A549 (cell line): ENCODE results near the gene WSCD1. TPM values are rescaled to one million over a fixed set of nuclear protein-coding genes. Genes with fewer than 3 reads are reported as not detected.

Experiments
- ATAC-seq, 2 experiments: fragments of 200-7000 bp in 1 of 2; fragments of >200 bp in 1 of 2; cut with Nextera tagmentation in 1 of 2; cut with Tn5 transposase in 1 of 2; 3 replicates each; pipeline versions ENCODE4 v1.8.0 to v1.9.1; 2018 to 2020; ENCODE audit warnings: mild to moderate bottlenecking in 1 of 2, moderate library complexity in 1 of 2
- CTCF ChIA-PET: fragments of 300-600 bp; sonication (Branson Sonifier 250); formaldehyde crosslinking; extraction: SDS; loops from one replicate; lab custom pipeline; 2021; ENCODE audit warnings: antibody characterized with exemption, inconsistent platforms; lab: Yijun Ruan, JAX
- POLR2A ChIA-PET: fragments of 350-600 bp; formaldehyde crosslinking; extraction: SDS; loops from one replicate; lab custom pipeline; 2021; ENCODE audit warnings: antibody characterized with exemption, inconsistent platforms; lab: Yijun Ruan, JAX
- DNase-seq, 2 experiments: peaks; one replicate each; pipeline versions ENCODE4 v3.0.0 to v3.0.0-alpha.2; 2011 to 2016; ENCODE audit warnings: low read depth in 1 of 2, low spot score in 1 of 2
- FAIRE-seq: peaks from 2 replicates; lab custom pipeline; 2011; peaks lifted over from hg19 to GRCh38; lab: Jason Lieb, UNC
- H3K27ac ChIP-seq, 2 experiments: fragments of >200 bp; sonication (Bioruptor Twin); formaldehyde crosslinking; 3 replicates each; pipeline ENCODE4 v1.5.1; 2016 to 2017
- H3K4me1 ChIP-seq: fragments of >200 bp; sonication (Bioruptor Twin); formaldehyde crosslinking; 3 replicates; pipeline ENCODE4 v1.6.1; 2016
- H3K4me2 ChIP-seq: fragments of >200 bp; sonication (Bioruptor Twin); formaldehyde crosslinking; 3 replicates; pipeline ENCODE4 v1.6.1; 2016
- H3K4me3 ChIP-seq: fragments of >200 bp; sonication (Bioruptor Twin); formaldehyde crosslinking; 3 replicates; pipeline ENCODE4 v1.5.1; 2016
- H3K9me3 ChIP-seq: fragments of >200 bp; sonication (Bioruptor Twin); formaldehyde crosslinking; 3 replicates; pipeline ENCODE4 v1.6.1; 2016
- BCL3 ChIP-seq: fragments of >200 bp; sonication (Bioruptor Twin); formaldehyde crosslinking; IDR thresholded peaks from 3 replicates; pipeline ENCODE4 v1.6.1; 2016
- BHLHE40 ChIP-seq: IDR thresholded peaks from 2 replicates; pipeline ENCODE4 v1.6.1; 2012; ENCODE audit warnings: low read depth, low read length, inconsistent platforms
- CEBPB ChIP-seq, 2 experiments: fragments of >200 bp in 1 of 2; sonication (Bioruptor Twin) in 1 of 2; formaldehyde crosslinking in 1 of 2; IDR thresholded peaks; 2 replicates each; pipeline ENCODE4 v1.6.1; 2012 to 2016
- EHF ChIP-seq: fragments of 250-450 bp; sonication (Bioruptor Pico); IDR thresholded peaks from 2 replicates; pipeline ENCODE4 v1.5.0; 2020; ENCODE audit warnings: mild to moderate bottlenecking
- FOSL2 ChIP-seq, 2 experiments: fragments of 450-650 bp in 1 of 2; fragments of >200 bp in 1 of 2; sonication (Bioruptor Twin) in 1 of 2; formaldehyde crosslinking; IDR thresholded peaks; 2 replicates each; pipeline versions ENCODE4 v1.5.0 to v1.6.1; 2016 to 2020; ENCODE audit warnings: mild to moderate bottlenecking in 1 of 2, moderate library complexity in 1 of 2
- HDAC2 ChIP-seq: fragments of 200-600 bp; sonication (generic); IDR thresholded peaks from 2 replicates; pipeline ENCODE4 v1.6.1; 2016
- HOXA7 ChIP-seq: fragments of 250-450 bp; sonication (Bioruptor Pico); IDR thresholded peaks from 2 replicates; pipeline ENCODE4 v1.5.0; 2020; ENCODE audit warnings: mild to moderate bottlenecking, moderate library complexity
- KDM5A ChIP-seq: fragments of 200-600 bp; sonication (generic); IDR thresholded peaks from 2 replicates; pipeline ENCODE4 v1.6.1; 2016; ENCODE audit warnings: antibody characterized with exemption, mild to moderate bottlenecking
- MAFK ChIP-seq: fragments of 450-650 bp; IDR thresholded peaks from 2 replicates; pipeline ENCODE4 v1.6.1; 2014; ENCODE audit not compliant: partially characterized antibody
- POLR2A ChIP-seq: IDR thresholded peaks from 2 replicates; pipeline ENCODE4 v1.6.1; 2012; ENCODE audit warnings: mild to moderate bottlenecking, low read length
- POLR2AphosphoS2 ChIP-seq: conservative IDR thresholded peaks from 2 replicates; pipeline ENCODE4 v1.6.1; 2012; ENCODE audit warnings: low read length, improper control_type of control experiment, inconsistent platforms
- RAD21 ChIP-seq, 2 experiments: fragments of >200 bp in 1 of 2; sonication (Bioruptor Twin) in 1 of 2; formaldehyde crosslinking in 1 of 2; IDR thresholded peaks in 1 of 2; conservative IDR thresholded peaks in 1 of 2; 2 replicates in 1 of 2; 3 replicates in 1 of 2; pipeline ENCODE4 v1.6.1; 2012 to 2018; ENCODE audit warnings: inconsistent platforms in 1 of 2
- RCOR1 ChIP-seq: fragments of 150-350 bp; IDR thresholded peaks from 2 replicates; pipeline ENCODE4 v1.6.1; 2014; ENCODE audit warnings: antibody characterized with exemption, low read length, low read depth
- REST ChIP-seq: fragments of 200-600 bp; sonication (generic); IDR thresholded peaks from 2 replicates; pipeline ENCODE4 v1.6.1; 2016; ENCODE audit warnings: antibody characterized with exemption, mild to moderate bottlenecking, moderate library complexity
- RFX5 ChIP-seq: fragments of 450-650 bp; IDR thresholded peaks from 2 replicates; pipeline ENCODE4 v1.7.1; 2014; ENCODE audit warnings: antibody characterized with exemption, mild to moderate bottlenecking, moderate library complexity
- ZC3H11A ChIP-seq: fragments of 450-650 bp; IDR thresholded peaks from 2 replicates; pipeline ENCODE4 v1.6.1; 2014; ENCODE audit warnings: antibody characterized with exemption, mild to moderate bottlenecking
- ZFP36 ChIP-seq: fragments of 450-650 bp; IDR thresholded peaks from 2 replicates; pipeline ENCODE4 v1.6.1; 2014; ENCODE audit warnings: borderline replicate concordance; ENCODE audit not compliant: partially characterized antibody
- ZNF302 ChIP-seq: fragments of 250-450 bp; sonication (Bioruptor Pico); IDR thresholded peaks from 2 replicates; pipeline ENCODE4 v1.9.0; 2021; ENCODE audit warnings: inconsistent platforms, mild to moderate bottlenecking, moderate library complexity
- WGBS: methylation state at CpG from one replicate; pipeline ENCODE4 v1.1.6; 2017; ENCODE audit errors: missing lambda C conversion rate; 5-methylcytosine and 5-hydroxymethylcytosine counted together
- polyA plus RNA-seq, 4 experiments: library from polyadenylated mRNA; depleted of rRNA in 3 of 4; stranded (reverse); fragments of >200 nt; fragmentation: RNase III in 1 of 4; extraction: RNeasy Plus Mini Kit Qiagen cat#74134 plus additional on column Dnase treatment in 1 of 4; gene quantifications; 2 replicates in 3 of 4; 3 replicates in 1 of 4; pipeline ENCODE4 v1.2.3, GENCODE V29; 2011 to 2017
- TF ChIP-seq, protein P1 (sequence below): fragments of >200 bp; sonication (Bioruptor Twin); formaldehyde crosslinking; IDR thresholded peaks from 2 replicates; pipeline ENCODE4 v1.6.1; 2016

The WSCD1 gene
- polyA plus RNA-seq, 2 of the 4 experiments (the other 2 are of a cell fraction) = 1.6 TPM

- no peaks in the 10 kb centered on the region for H3K9me3 ChIP-seq
- TF ChIP-seq ZC3H11A (no peak), POLR2A (no peak), RCOR1 (no peak), POLR2AphosphoS2 (no peak), HOXA7 (CRISPR knock-in tag) (no peak), REST (no peak), BCL3 (no peak), HDAC2 (no peak), KDM5A (no peak), MAFK (no peak)
- no peak overlapping the region for H3K4me3 ChIP-seq
- DNase-seq (no peak), FAIRE-seq (no peak), ATAC-seq (no peak)
- peaks cover 20% of the 10 kb centered on the region; the same call in 2 of the 3 replicates for H3K4me1 ChIP-seq
- ChIA-PET CTCF (interaction anchor here (1.0 to 1.5 kb wide), 3 partner anchors 10 to 473 kb away, joined by 3 read pairs; no protein-coding TSS in a partner anchor), POLR2A (no interaction called here)
- H3K27ac ChIP-seq = no peak overlapping the region
- 17% methylated on average over 6 of the region's 6 CpGs for WGBS
- H3K4me2 ChIP-seq = no peak overlapping the region
Observed at GRCh38 chr17:6064868-6065267, 5.3 kb upstream of the WSCD1 start.

- Histone ChIP-seq H3K4me1 (peaks cover 22% of the 10 kb centered on the region; the same call in 2 of the 3 replicates), H3K4me3 (no peak overlapping the region), H3K27ac (no peak overlapping the region), H3K4me2 (no peak overlapping the region)
- TF ChIP-seq RFX5 = no peak
- no peak for TF ChIP-seq CEBPB (IDR thresholded peaks at IDR 0.05)
- TF ChIP-seq EHF = no peak
- TF ChIP-seq RAD21 (conservative IDR thresholded peaks at IDR 0.05 in 1 of 2, IDR thresholded peaks at IDR 0.05 in 1 of 2) = no peak
- TF ChIP-seq, protein P1, sequence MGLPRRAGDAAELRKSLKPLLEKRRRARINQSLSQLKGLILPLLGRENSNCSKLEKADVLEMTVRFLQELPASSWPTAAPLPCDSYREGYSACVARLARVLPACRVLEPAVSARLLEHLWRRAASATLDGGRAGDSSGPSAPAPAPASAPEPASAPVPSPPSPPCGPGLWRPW = no peak
- no peak for TF ChIP-seq BHLHE40
- TF ChIP-seq, all 56 proteins: peak for 0
- H3K9me3 ChIP-seq = no peaks in the 10 kb centered on the region
- no peak for ATAC-seq
- no peak for FAIRE-seq
- POLR2A ChIA-PET = no interaction called here
- CTCF ChIA-PET = interaction anchor here (1.0 to 1.5 kb wide), 3 partner anchors 9 to 471 kb away, joined by 3 read pairs; no protein-coding TSS in a partner anchor
- DNase-seq = no peak
- WGBS = 45% methylated on average over 6 of the region's 7 CpGs
Observed at GRCh38 chr17:6065351-6065750, 4.8 kb upstream of the WSCD1 start.

- POLR2A ChIA-PET = no interaction called here
- Histone ChIP-seq H3K4me3 (no peak overlapping the region), H3K27ac (no peak overlapping the region), H3K9me3 (no peaks in the 10 kb centered on the region), H3K4me2 (no peak overlapping the region), H3K4me1 (peaks cover 20% of the 10 kb centered on the region; the same call in 2 of the 3 replicates)
- FAIRE-seq (no peak), DNase-seq (peak in 1 of 2 experiments; percentile 37), ATAC-seq (no peak)
- WGBS = 23% methylated on average over 9 of the region's 10 CpGs
- no peak for TF ChIP-seq ZNF302 (CRISPR knock-in tag)
- TF ChIP-seq POLR2AphosphoS2 = no peak
- peak; percentile 76 for TF ChIP-seq ZFP36
- no peak for TF ChIP-seq FOSL2 (IDR thresholded peaks at IDR 0.05)
- peak; percentile 75 for TF ChIP-seq FOSL2 (CRISPR knock-in tag; IDR thresholded peaks at IDR 0.05)
- CTCF ChIA-PET = interaction anchor here (1.0 to 1.2 kb wide), 2 partner anchors 8 to 211 kb away, joined by 3 read pairs; no protein-coding TSS in a partner anchor
Observed at GRCh38 chr17:6066183-6066948, 3.8 kb upstream of the WSCD1 start.
